Measurements from ENCODE around the gene RAET1E. TPM values are rescaled to one million over a fixed set of nuclear protein-coding genes. Genes with fewer than 3 reads are reported as not detected.
"Not testable (repeated sequence)": the region's sequence is repeated elsewhere in the genome, so short reads cannot be mapped to it uniquely, and the experiment has no call there.

Gene RAET1E
- polyA plus RNA-seq, 4 donors = 0.13 TPM; not detected in 3

DNA sequence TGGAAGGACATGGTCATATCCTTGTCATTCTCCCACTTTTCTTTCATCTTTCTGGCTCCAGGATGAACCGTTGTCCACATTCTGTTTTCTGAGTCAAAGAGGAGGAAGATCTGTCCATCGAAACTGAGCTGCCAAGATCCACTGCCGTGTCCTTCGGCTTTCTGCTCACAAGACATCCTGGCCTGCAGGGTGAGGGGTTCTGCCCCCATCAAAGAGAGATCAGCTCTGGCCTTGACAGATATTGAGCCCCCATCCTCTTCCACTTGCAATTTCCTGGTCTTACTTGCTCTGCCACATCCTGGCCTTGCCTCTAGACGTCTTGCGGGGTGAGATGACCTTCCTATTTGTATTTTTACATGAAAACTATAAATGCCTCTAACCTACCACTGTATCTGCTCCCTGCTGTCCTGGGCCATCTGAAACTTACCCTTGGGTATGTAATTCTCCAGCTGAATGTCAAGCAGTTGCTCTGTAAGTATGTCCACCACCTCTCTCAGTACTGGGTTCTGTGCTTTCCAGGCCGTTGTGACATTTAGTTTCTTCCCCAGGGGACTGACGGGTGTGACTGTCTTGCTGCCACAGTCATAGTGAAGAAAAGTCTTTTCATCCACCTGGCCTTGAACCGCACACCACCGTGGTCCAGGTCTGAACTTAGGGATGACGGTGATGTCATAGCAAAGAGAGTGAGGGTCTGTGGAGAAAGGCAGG lies 21.4 kb upstream of the RAET1E start:
- not testable (repeated sequence) for FAIRE-seq; H3K27ac ChIP-seq (ENCODE audit: low read depth in 1 of 3, low read length in 2 of 3); H3K9me3 ChIP-seq (ENCODE audit: control insufficient read depth in 2 of 2, insufficient read depth in 1 of 2, low read depth in 1 of 2, low read length in 1 of 2); H3K36me3 ChIP-seq (ENCODE audit: control insufficient read depth in 3 of 3, insufficient read depth in 2 of 3, low read depth in 1 of 3, low read length in 3 of 3); H3K4me1 ChIP-seq (ENCODE audit: control insufficient read depth in 3 of 3, insufficient read depth in 2 of 3, low read depth in 1 of 3, low read length in 2 of 3); DNase-seq; H3K4me3 ChIP-seq (ENCODE audit: low read depth in 1 of 3, low read length in 3 of 3)
- H3K27me3 ChIP-seq (ENCODE audit: control insufficient read depth in 3 of 3, insufficient read depth in 3 of 3, low read length in 3 of 3) = peaks cover 0 to 35% (median 5%) of the 10 kb centered on the region in 3 donors
- 81 to 84% (median 81%) methylated on average over 8 to 11 of the region's 11 CpGs for WGBS, 3 donors

DNA sequence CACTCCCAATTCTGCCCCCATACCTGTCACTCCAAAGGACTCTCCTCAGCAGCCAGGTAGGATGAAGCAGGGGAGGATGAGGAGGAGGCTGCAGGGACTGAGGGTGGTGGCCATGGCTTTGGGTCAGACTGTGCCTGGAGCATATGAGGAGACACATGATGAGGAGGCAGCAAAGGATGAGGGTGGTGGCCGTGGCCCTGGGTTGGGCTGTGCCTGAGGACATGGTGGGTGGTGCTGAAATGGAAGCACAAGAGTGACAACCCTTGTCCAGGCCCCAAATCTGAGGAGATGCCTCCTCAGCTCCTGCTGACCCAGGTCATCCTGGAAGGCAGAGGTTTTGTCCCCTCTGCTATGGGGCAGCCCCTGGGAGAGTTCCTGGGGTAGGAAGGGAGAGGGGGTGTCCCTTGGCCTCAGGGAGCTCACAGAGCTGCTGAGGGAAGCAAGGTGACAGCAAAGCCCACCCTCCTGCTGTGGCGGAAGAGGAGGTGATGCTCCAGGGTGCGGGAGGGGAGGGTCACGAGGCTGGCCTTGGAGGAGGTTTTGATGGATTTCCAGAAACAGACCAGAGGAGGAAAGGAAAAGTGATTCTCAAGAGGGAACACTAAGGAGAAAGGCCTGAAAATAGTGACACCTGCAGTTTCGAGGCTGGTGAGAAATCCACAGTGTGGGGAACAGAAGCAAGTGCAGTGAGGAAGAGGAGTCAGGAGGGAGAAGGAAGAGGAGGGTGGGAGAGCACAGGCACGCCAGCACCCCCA lies 20.4 kb upstream of the RAET1E start:
- Histone ChIP-seq H3K36me3 (ENCODE audit: control insufficient read depth in 3 of 3, insufficient read depth in 2 of 3, low read depth in 1 of 3, low read length in 3 of 3) (no peaks in the 10 kb centered on the region), H3K9me3 (ENCODE audit: control insufficient read depth in 2 of 2, insufficient read depth in 1 of 2, low read depth in 1 of 2, low read length in 1 of 2) (no peaks in the 10 kb centered on the region), H3K4me1 (ENCODE audit: control insufficient read depth in 3 of 3, insufficient read depth in 2 of 3, low read depth in 1 of 3, low read length in 2 of 3) (peaks cover 0 to 3% (median 3%) of the 10 kb centered on the region in 3 donors), H3K27me3 (ENCODE audit: control insufficient read depth in 3 of 3, insufficient read depth in 3 of 3, low read length in 3 of 3) (peaks cover 0 to 25% (median 5%) of the 10 kb centered on the region in 3 donors), H3K27ac (ENCODE audit: low read depth in 1 of 3, low read length in 2 of 3) (no peak overlapping the region), H3K4me3 (ENCODE audit: low read depth in 1 of 3, low read length in 3 of 3) (no peak overlapping the region)
- no peak for FAIRE-seq
- WGBS, 3 donors = 77 to 80% (median 79%) methylated on average over 6 of the region's 6 CpGs
- no peak for DNase-seq

DNA sequence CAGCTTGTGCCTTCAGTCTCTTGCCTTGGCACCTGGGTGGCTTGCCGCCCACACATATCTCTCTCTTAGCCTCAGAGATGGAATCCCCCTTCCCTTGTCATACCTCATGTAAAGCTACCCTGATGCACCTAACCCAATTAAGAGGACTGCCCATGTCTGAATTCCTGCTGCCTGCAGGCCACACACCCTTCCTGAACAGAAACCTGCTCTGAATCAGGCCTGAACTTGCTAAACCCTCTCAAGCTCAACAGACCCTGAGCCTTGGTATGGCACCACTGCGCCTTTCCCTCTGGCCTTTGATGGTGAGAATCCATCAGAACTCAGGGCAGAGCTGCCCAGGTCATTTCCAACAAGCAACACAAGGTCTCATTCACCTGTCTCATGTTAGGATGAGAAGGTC lies 19.8 kb upstream of the RAET1E start:
- H3K27ac ChIP-seq (ENCODE audit: low read depth in 1 of 3, low read length in 2 of 3) = no peak overlapping the region
- H3K4me3 ChIP-seq (ENCODE audit: low read depth in 1 of 3, low read length in 3 of 3) = no peak overlapping the region
- peaks cover 0 to 19% (median 5%) of the 10 kb centered on the region in 3 donors for H3K27me3 ChIP-seq (ENCODE audit: control insufficient read depth in 3 of 3, insufficient read depth in 3 of 3, low read length in 3 of 3)
- DNase-seq (no peak), FAIRE-seq (no peak)
- H3K36me3 ChIP-seq (ENCODE audit: control insufficient read depth in 3 of 3, insufficient read depth in 2 of 3, low read depth in 1 of 3, low read length in 3 of 3) = no peaks in the 10 kb centered on the region
- WGBS, 3 donors = 82 to 94% (median 91%) methylated on average over 2 of the region's 2 CpGs
- no peaks in the 10 kb centered on the region for H3K9me3 ChIP-seq (ENCODE audit: control insufficient read depth in 2 of 2, insufficient read depth in 1 of 2, low read depth in 1 of 2, low read length in 1 of 2)
- peaks cover 0 to 3% (median 0%) of the 10 kb centered on the region in 3 donors for H3K4me1 ChIP-seq (ENCODE audit: control insufficient read depth in 3 of 3, insufficient read depth in 2 of 3, low read depth in 1 of 3, low read length in 2 of 3)

DNA sequence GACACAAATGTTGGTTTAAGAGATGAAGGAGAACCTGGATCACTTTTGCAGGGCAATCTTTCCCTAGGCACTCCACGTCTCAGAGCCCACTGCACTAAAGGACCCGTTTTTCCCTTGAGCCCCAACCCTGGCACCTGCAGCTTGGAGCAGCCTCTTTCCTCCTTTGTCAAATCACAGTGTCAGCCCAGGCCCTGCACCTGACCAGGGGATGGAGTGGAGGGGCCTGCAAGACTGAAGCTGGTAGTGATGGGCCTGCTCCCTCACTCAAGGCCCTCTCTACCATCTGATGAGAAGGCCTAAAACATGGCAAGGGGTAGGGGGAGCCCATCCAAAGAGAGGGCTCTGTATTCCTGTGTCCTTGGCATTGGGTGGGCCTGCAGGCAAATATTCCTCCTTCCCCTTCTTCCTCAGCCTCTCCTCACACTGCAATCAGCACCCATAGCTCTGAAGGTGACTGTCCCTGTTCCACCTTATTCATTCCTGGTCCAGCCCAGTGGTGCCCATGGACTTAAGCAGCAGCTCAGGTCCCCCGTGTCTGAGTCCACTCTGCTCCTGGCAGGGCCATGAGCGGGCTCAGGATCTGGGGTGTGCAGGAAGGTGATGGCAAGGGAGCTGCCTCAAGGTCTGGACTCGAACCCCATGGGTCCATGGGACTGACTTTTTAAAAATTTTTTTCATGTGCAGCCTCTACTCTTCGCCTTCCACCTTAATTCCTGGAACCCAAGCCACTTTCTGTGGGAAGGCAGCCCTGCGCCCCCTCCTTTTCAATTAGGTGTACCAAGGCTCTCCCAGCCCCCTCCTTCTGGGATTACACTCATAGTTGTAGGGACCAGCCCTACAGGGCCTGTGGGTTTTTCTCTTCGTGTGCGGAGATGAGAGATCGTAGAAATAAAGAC lies 18.3 kb upstream of the RAET1E start:
- peaks cover 0 to 7% (median 0%) of the 10 kb centered on the region in 3 donors for H3K27me3 ChIP-seq (ENCODE audit: control insufficient read depth in 3 of 3, insufficient read depth in 3 of 3, low read length in 3 of 3)
- H3K9me3 ChIP-seq (ENCODE audit: control insufficient read depth in 2 of 2, insufficient read depth in 1 of 2, low read depth in 1 of 2, low read length in 1 of 2) = no peaks in the 10 kb centered on the region
- no peak overlapping the region for H3K4me3 ChIP-seq (ENCODE audit: low read depth in 1 of 3, low read length in 3 of 3)
- no peak for FAIRE-seq
- WGBS, 3 donors = 83 to 89% (median 88%) methylated on average over 10 of the region's 10 CpGs
- H3K4me1 ChIP-seq (ENCODE audit: control insufficient read depth in 3 of 3, insufficient read depth in 2 of 3, low read depth in 1 of 3, low read length in 2 of 3) = no peaks in the 10 kb centered on the region
- DNase-seq = no peak
- no peaks in the 10 kb centered on the region for H3K36me3 ChIP-seq (ENCODE audit: control insufficient read depth in 3 of 3, insufficient read depth in 2 of 3, low read depth in 1 of 3, low read length in 3 of 3)
- H3K27ac ChIP-seq (ENCODE audit: low read depth in 1 of 3, low read length in 2 of 3) = no peak overlapping the region

DNA sequence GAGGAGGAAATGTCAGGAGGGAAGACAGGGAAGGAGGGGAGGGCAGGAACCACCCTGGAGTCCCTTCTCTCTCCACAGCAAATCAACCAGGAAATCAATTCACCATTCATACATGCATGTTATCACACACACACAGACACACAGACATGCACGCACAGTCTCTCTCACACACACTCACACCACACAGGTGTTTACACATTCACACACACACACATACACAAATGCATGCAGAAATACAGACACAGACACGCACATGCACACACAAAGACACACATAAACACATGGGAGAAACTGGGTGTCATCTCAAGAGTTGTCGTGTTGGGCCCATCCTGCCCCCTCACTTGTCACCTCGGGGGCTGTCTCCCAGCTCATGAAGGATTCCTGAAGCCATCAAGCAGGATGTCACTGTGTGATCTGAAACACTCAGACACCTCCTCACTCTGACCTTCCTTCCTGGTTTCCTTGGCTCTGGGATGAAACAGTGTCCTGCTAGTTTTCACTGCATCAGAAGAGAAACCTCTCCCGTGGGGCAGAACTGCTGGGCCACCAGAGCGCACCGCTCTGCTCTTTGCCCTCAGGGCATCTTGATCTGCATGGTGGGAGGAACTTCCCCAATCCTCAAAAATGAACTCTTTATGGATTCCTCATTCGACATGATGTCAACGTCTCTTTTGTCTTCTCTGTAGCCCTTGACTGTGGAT lies 15.8 kb upstream of the RAET1E start:
- Histone ChIP-seq H3K36me3 (ENCODE audit: control insufficient read depth in 3 of 3, insufficient read depth in 2 of 3, low read depth in 1 of 3, low read length in 3 of 3) (no peaks in the 10 kb centered on the region), H3K27ac (ENCODE audit: low read depth in 1 of 3, low read length in 2 of 3) (no peak overlapping the region), H3K4me3 (ENCODE audit: low read depth in 1 of 3, low read length in 3 of 3) (no peak overlapping the region), H3K27me3 (ENCODE audit: control insufficient read depth in 3 of 3, insufficient read depth in 3 of 3, low read length in 3 of 3) (peaks cover 0 to 3% (median 0%) of the 10 kb centered on the region in 3 donors), H3K9me3 (ENCODE audit: control insufficient read depth in 2 of 2, insufficient read depth in 1 of 2, low read depth in 1 of 2, low read length in 1 of 2) (peaks cover 0 to 5% of the 10 kb centered on the region in 2 donors), H3K4me1 (ENCODE audit: control insufficient read depth in 3 of 3, insufficient read depth in 2 of 3, low read depth in 1 of 3, low read length in 2 of 3) (no peaks in the 10 kb centered on the region)
- WGBS, 3 donors = 65 to 69% (median 67%) methylated on average over 9 of the region's 9 CpGs
- DNase-seq (no peak), FAIRE-seq (no peak)

DNA sequence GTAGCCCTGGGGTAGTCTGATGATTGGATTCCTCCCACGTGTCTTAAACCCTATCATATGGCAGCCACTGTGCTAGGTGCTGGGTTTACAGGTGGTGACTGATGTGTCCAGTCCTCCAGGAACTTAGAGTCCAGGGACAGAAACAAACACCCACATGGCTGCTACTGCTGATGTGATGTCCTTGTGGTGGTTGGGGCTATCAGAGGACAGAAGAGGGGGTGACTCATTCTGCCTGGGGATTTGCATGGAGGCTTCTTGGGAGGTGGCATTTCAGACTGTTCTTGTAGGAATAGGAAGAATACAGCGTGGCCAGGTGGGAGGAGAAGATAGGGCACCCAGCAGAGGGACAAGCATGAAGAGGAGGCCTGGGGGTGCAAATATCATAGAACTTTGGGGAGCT lies 15.2 kb upstream of the RAET1E start:
- Histone ChIP-seq H3K27ac (ENCODE audit: low read depth in 1 of 3, low read length in 2 of 3) (no peak overlapping the region), H3K36me3 (ENCODE audit: control insufficient read depth in 3 of 3, insufficient read depth in 2 of 3, low read depth in 1 of 3, low read length in 3 of 3) (no peaks in the 10 kb centered on the region), H3K27me3 (ENCODE audit: control insufficient read depth in 3 of 3, insufficient read depth in 3 of 3, low read length in 3 of 3) (peaks cover 0 to 3% (median 0%) of the 10 kb centered on the region in 3 donors), H3K4me3 (ENCODE audit: low read depth in 1 of 3, low read length in 3 of 3) (no peak overlapping the region), H3K4me1 (ENCODE audit: control insufficient read depth in 3 of 3, insufficient read depth in 2 of 3, low read depth in 1 of 3, low read length in 2 of 3) (no peaks in the 10 kb centered on the region), H3K9me3 (ENCODE audit: control insufficient read depth in 2 of 2, insufficient read depth in 1 of 2, low read depth in 1 of 2, low read length in 1 of 2) (peaks cover 0 to 9% of the 10 kb centered on the region in 2 donors)
- DNase-seq = no peak
- FAIRE-seq = no peak
- WGBS, 3 donors = 65 to 68% (median 66%) methylated on average over 2 of the region's 2 CpGs

DNA sequence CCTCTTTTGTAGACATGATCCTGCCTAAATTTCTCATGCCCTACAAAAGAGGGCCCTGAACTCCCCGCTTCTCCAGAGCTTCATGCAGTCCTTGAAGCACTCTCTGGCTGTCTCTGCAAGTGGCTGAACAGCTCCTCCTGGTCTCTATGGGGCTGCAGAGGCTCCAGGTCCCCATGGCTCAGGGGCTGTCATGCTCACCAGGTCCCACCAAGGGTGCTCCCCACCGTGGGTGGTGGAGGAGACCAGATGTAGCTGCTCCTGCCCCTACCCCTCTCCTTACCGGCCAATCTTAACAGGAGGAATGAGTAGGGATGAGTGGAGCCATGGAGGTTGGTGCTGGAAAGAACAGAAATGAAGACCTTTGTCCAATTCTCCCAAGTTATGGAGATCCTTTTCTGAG lies 14.8 kb upstream of the RAET1E start:
- not testable (repeated sequence) for H3K9me3 ChIP-seq (ENCODE audit: control insufficient read depth in 2 of 2, insufficient read depth in 1 of 2, low read depth in 1 of 2, low read length in 1 of 2); H3K36me3 ChIP-seq (ENCODE audit: control insufficient read depth in 3 of 3, insufficient read depth in 2 of 3, low read depth in 1 of 3, low read length in 3 of 3); H3K4me1 ChIP-seq (ENCODE audit: control insufficient read depth in 3 of 3, insufficient read depth in 2 of 3, low read depth in 1 of 3, low read length in 2 of 3); DNase-seq; FAIRE-seq; H3K27ac ChIP-seq (ENCODE audit: low read depth in 1 of 3, low read length in 2 of 3); H3K27me3 ChIP-seq (ENCODE audit: control insufficient read depth in 3 of 3, insufficient read depth in 3 of 3, low read length in 3 of 3); H3K4me3 ChIP-seq (ENCODE audit: low read depth in 1 of 3, low read length in 3 of 3)
- 73 to 75% (median 75%) methylated on average over 2 to 3 of the region's 3 CpGs for WGBS, 3 donors

Measured in small intestine (tissue), 7 donors.